ENCODE measurements around the gene DICER1.

DICER1 gene

DNA sequence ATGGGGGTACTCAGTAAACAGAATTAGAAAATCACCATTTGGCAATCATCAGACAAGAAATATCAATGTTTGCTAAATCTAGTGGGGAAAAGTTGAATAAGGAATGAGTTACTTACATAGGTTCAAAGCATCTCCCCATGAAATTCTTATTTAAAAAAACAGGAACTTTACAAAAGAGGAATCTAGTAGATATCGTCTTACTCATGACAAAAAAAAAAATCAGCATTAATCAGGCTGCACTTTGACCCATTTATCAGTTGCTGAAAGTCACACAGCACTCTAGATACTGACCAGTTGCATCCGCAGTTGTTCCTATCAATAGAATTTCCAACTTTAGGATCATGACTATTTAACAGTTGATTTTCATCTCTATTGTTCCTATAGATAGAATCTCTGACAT, 5.8 kb upstream of the DICER1 start:
- no peak for TF ChIP-seq CTCF (IDR thresholded peaks at IDR 0.05; ENCODE audit: unreplicated experiment in 3 of 3)
- Mint-ChIP-seq H3K27me3 (ENCODE audit: low read depth) (no peaks in the 10 kb centered on the region), H3K4me3 (no peak overlapping the region), H3K36me3 (ENCODE audit: low read depth) (peaks cover 28% of the 10 kb centered on the region), H3K9me3 (peaks cover 25% of the 10 kb centered on the region), H3K27ac (no peak overlapping the region), H3K4me1 (peaks cover 7% of the 10 kb centered on the region)

DNA sequence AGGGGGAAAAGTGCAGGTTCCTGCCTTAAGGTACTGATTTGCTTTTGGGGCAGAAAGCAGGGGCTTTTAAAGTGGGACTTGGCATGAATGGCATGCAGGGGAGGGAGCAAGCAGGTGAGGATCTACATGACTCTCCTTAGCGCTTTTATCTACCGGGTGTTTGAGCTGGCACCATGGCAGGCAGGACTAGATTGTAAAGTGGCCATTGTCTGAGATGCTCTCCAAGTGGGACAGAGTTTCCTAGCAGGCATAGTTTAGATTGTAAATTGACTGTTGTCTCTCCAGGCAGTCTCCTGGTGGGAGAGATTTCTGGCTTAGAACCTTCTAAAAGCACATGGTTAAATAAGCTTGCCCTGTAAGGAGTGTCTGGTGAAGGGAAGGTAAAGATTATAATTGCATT, 5.3 kb upstream of the DICER1 start:
- Mint-ChIP-seq H3K27me3 (ENCODE audit: low read depth) (no peaks in the 10 kb centered on the region), H3K4me1 (peaks cover 12% of the 10 kb centered on the region), H3K4me3 (no peak overlapping the region), H3K9me3 (peaks cover 20% of the 10 kb centered on the region), H3K27ac (no peak overlapping the region), H3K36me3 (ENCODE audit: low read depth) (peaks cover 25% of the 10 kb centered on the region)
- TF ChIP-seq CTCF (IDR thresholded peaks at IDR 0.05; ENCODE audit: unreplicated experiment in 3 of 3) = no peak

DNA sequence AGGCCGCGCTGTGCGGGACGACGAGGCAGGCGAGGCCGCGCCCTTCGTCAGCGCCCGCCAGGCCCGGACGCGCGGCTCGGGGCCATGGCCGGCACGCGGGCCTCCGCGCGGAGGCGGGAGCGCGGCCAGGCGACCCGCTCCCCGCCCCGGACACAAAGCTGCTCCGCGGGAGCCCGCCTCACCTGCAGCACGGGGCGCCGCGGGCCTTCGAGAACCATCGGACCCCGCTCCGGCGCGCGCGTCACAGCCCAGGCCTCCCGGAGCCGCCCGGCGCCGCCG, 342 bp downstream of the DICER1 start:
- no peak for TF ChIP-seq CTCF (IDR thresholded peaks at IDR 0.05; ENCODE audit: unreplicated experiment in 3 of 3)
- Mint-ChIP-seq H3K4me1 (peaks cover 49% of the 10 kb centered on the region), H3K36me3 (ENCODE audit: low read depth) (peaks cover 4% of the 10 kb centered on the region), H3K27ac (peak overlapping the region in 2 of 3 experiments; percentile 100), H3K9me3 (no peaks in the 10 kb centered on the region), H3K4me3 (peak overlapping the region; percentile 93 to 99 (median 97)), H3K27me3 (ENCODE audit: low read depth) (no peaks in the 10 kb centered on the region)

- H3K27ac Mint-ChIP-seq = peak overlapping the region; percentile 65 to 97 (median 71)
- peak overlapping the region; percentile 88 to 91 (median 90) for H3K4me3 Mint-ChIP-seq
- no peak for TF ChIP-seq CTCF (IDR thresholded peaks at IDR 0.05; ENCODE audit: unreplicated experiment in 3 of 3)
- H3K4me1 Mint-ChIP-seq = peaks cover 54% of the 10 kb centered on the region
- H3K9me3 Mint-ChIP-seq = no peaks in the 10 kb centered on the region
- H3K36me3 Mint-ChIP-seq (ENCODE audit: low read depth) = peaks cover 4% of the 10 kb centered on the region
- H3K27me3 Mint-ChIP-seq (ENCODE audit: low read depth) = no peaks in the 10 kb centered on the region
Observed at GRCh38 chr14:95156161-95157047, 925 bp downstream of the DICER1 start.

DNA sequence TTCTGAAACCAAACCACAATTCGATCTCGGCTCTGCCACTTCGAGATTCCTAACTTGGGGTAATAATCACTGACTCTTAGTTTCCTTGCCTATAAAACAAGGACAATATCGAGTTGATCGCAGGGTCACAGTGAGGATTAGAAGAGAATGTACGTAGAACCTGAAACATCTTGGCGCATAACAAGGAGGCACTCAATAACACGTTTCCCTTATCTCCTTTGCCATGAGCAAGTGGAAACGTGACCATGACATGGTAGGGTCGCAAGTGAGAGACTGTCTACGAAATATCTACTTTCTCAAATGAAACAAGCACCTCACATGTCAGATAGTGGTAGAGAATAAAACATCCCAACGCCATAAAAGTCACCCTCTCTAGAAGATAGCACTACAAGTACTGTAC, 2.3 kb downstream of the DICER1 start:
- Mint-ChIP-seq H3K36me3 (ENCODE audit: low read depth) (peaks cover 4% of the 10 kb centered on the region), H3K9me3 (no peaks in the 10 kb centered on the region), H3K4me1 (peaks cover 55% of the 10 kb centered on the region), H3K27ac (peak overlapping the region; percentile 65 to 97 (median 71)), H3K27me3 (ENCODE audit: low read depth) (no peaks in the 10 kb centered on the region), H3K4me3 (peak overlapping the region; percentile 88 to 91 (median 90))
- TF ChIP-seq CTCF (IDR thresholded peaks at IDR 0.05; ENCODE audit: unreplicated experiment in 3 of 3) = no peak

DNA sequence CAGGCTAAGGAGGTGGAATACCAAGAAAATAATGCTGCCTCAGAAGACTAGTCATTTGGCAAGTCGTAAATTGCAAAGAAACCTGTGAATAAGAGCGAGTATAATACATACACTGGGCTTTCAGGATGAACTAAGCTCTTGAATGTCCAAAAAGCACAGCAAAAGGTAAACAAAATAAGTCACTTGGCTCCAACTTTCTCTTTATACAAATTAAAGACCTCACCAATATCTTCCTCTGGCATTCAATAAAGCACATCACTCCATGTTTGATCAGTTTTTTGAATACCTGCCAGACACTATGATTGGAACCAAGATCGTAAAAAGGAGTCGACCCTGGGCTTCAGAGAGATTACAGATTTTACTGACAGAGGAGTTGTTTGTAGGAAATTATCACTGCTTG, 3.5 kb downstream of the DICER1 start:
- Mint-ChIP-seq H3K4me3 (peak overlapping the region; percentile 59 to 84 (median 81)), H3K27me3 (ENCODE audit: low read depth) (no peaks in the 10 kb centered on the region), H3K9me3 (no peaks in the 10 kb centered on the region), H3K27ac (peak overlapping the region; percentile 47 to 62 (median 55)), H3K4me1 (peaks cover 62% of the 10 kb centered on the region), H3K36me3 (ENCODE audit: low read depth) (peaks cover 4% of the 10 kb centered on the region)
- no peak for TF ChIP-seq CTCF (IDR thresholded peaks at IDR 0.05; ENCODE audit: unreplicated experiment in 3 of 3)

Data from nephron (organoid).